HEK293T (cell line): Measurements from ENCODE around the gene SLC39A7.

ENCODE experiments used
- CTCF ChIA-PET: fragments of 350-600 bp; formaldehyde crosslinking; extraction: SDS; loops from one replicate; lab custom pipeline; 2021; ENCODE audit warnings: antibody characterized with exemption, inconsistent platforms; lab: Yijun Ruan, JAX
- POLR2A ChIA-PET: fragments of 350-600 bp; formaldehyde crosslinking; extraction: SDS; loops from one replicate; lab custom pipeline; 2020; ENCODE audit warnings: antibody characterized with exemption, inconsistent platforms; lab: Yijun Ruan, JAX
- DNase-seq: peaks from one replicate; pipeline ENCODE4 v3.0.0; 2012; ENCODE audit warnings: mixed read lengths; ENCODE audit errors: extremely low spot score
- ARNT ChIP-seq: fragments of 450-650 bp; IDR thresholded peaks from 2 replicates; pipeline ENCODE4 v1.6.1; 2017; ENCODE audit warnings: mild to moderate bottlenecking
- BHLHE40 ChIP-seq: fragments of 450-650 bp; IDR thresholded peaks from 2 replicates; pipeline ENCODE4 v1.6.1; 2016; ENCODE audit warnings: mild to moderate bottlenecking, moderate library complexity, borderline replicate concordance
- CTBP1 ChIP-seq: fragments of 450-650 bp; IDR thresholded peaks from 2 replicates; pipeline ENCODE4 v1.6.1; 2016; ENCODE audit warnings: borderline replicate concordance
- ELF4 ChIP-seq: fragments of 450-650 bp; IDR thresholded peaks from 2 replicates; pipeline ENCODE4 v1.6.1; 2017; ENCODE audit warnings: antibody characterized with exemption
- FOXA1 ChIP-seq: fragments of 450-650 bp; IDR thresholded peaks from 2 replicates; pipeline ENCODE4 v1.6.1; 2016; ENCODE audit warnings: mild to moderate bottlenecking
- FOXK2 ChIP-seq: fragments of 450-650 bp; IDR thresholded peaks from 2 replicates; pipeline ENCODE4 v1.6.1; 2016; ENCODE audit warnings: mild to moderate bottlenecking
- FOXM1 ChIP-seq: fragments of 450-650 bp; IDR thresholded peaks from 2 replicates; pipeline ENCODE4 v1.6.1; 2017; ENCODE audit warnings: mild to moderate bottlenecking, borderline replicate concordance
- HDGF ChIP-seq: fragments of 450-650 bp; IDR thresholded peaks from 2 replicates; pipeline ENCODE4 v1.6.1; 2017; ENCODE audit warnings: antibody characterized with exemption, borderline replicate concordance
- L3MBTL2 ChIP-seq: fragments of 450-650 bp; conservative IDR thresholded peaks from 2 replicates; pipeline ENCODE4 v1.6.1; 2016; ENCODE audit warnings: mild to moderate bottlenecking
- LEF1 ChIP-seq: fragments of 450-650 bp; IDR thresholded peaks from 2 replicates; pipeline ENCODE4 v1.6.1; 2017; ENCODE audit warnings: mild to moderate bottlenecking, borderline replicate concordance
- NFRKB ChIP-seq: fragments of 450-650 bp; IDR thresholded peaks from 2 replicates; pipeline ENCODE4 v1.6.1; 2016; ENCODE audit warnings: mild to moderate bottlenecking, moderate library complexity
- PKNOX1 ChIP-seq: fragments of 450-650 bp; IDR thresholded peaks from 2 replicates; pipeline ENCODE4 v1.6.1; 2016
- SP1 ChIP-seq: fragments of 450-650 bp; IDR thresholded peaks from 2 replicates; pipeline ENCODE4 v1.6.1; 2017
- SUZ12 ChIP-seq: fragments of 450-650 bp; IDR thresholded peaks from 2 replicates; pipeline ENCODE4 v1.6.1; 2016; ENCODE audit warnings: mild to moderate bottlenecking
- TARDBP ChIP-seq: fragments of 450-650 bp; IDR thresholded peaks from 2 replicates; pipeline ENCODE4 v1.6.1; 2016
- ZNF384 ChIP-seq: fragments of 450-650 bp; IDR thresholded peaks from 2 replicates; pipeline ENCODE4 v1.6.1; 2016

The SLC39A7 gene

GRCh38 chr6:33249732-33250630, 49.3 kb downstream of the SLC39A7 start:
- DNase-seq, result no peak
- CTCF ChIA-PET, result interaction anchor here (1.5 to 2.7 kb wide), 2 partner anchors 27 to 125 kb away, joined by 3 to 19 read pairs; partner anchors contain the start of gene B3GALT4
- POLR2A ChIA-PET, result interaction anchor here (0.8 to 7.2 kb wide), 21 partner anchors 10 to 278 kb away, joined by 3 to 64 read pairs (median 6); partner anchors contain the start of genes B3GALT4, HSD17B8, RGL2 and RING1
- no peak; the same call in 1 of the 2 replicates for TF ChIP-seq HDGF
- TF ChIP-seq BHLHE40, result no peak
- TF ChIP-seq NFRKB, result no peak
- no peak for TF ChIP-seq CTBP1
- TF ChIP-seq ZNF384, result no peak
- no peak for TF ChIP-seq TARDBP
- TF ChIP-seq ELF4, result no peak
- no peak for TF ChIP-seq L3MBTL2
- TF ChIP-seq FOXK2, result no peak
- TF ChIP-seq PKNOX1, result no peak
- no peak for TF ChIP-seq FOXM1
- TF ChIP-seq LEF1, result no peak
- no peak for TF ChIP-seq SUZ12
- no peak for TF ChIP-seq ARNT
- no peak for TF ChIP-seq SP1
- TF ChIP-seq FOXA1, result no peak

DNA sequence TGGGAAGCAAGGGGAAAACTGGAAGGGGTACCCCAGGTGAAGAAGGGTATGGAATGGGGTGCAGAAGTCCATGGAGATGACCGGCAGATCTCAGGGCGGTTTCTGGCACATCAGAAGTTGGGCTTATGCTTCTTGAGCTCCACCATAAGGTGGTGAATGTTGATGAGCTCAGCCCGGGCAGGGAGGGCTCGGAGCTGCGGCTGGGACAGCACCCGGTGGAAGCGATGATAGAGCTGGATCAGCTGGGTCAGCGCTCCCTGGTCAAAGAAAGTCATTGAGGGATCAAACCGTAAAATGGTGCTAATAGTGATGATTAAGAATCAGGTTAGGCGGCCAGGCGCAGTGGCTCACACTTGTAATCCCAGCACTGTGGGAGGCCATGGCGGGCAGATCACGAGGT, 50.1 kb downstream of the SLC39A7 start:
- TF ChIP-seq BHLHE40 (no peak), NFRKB (no peak), ZNF384 (no peak), L3MBTL2 (no peak), ARNT (no peak), HDGF (no peak), FOXK2 (no peak), CTBP1 (no peak), ELF4 (no peak), FOXA1 (no peak), SP1 (no peak), FOXM1 (no peak), SUZ12 (no peak), LEF1 (no peak), PKNOX1 (no peak), TARDBP (no peak)
- CTCF ChIA-PET, result interaction anchor here (1.5 kb wide), 1 partner anchor 26 kb away, joined by 3 read pairs; the partner anchor contains the start of gene B3GALT4
- DNase-seq, result no peak
- POLR2A ChIA-PET, result interaction anchor here (1.0 to 7.2 kb wide), 8 partner anchors 13 to 279 kb away, joined by 3 to 64 read pairs (median 22); partner anchors contain the start of genes B3GALT4, HSD17B8, RGL2 and RING1

DNA sequence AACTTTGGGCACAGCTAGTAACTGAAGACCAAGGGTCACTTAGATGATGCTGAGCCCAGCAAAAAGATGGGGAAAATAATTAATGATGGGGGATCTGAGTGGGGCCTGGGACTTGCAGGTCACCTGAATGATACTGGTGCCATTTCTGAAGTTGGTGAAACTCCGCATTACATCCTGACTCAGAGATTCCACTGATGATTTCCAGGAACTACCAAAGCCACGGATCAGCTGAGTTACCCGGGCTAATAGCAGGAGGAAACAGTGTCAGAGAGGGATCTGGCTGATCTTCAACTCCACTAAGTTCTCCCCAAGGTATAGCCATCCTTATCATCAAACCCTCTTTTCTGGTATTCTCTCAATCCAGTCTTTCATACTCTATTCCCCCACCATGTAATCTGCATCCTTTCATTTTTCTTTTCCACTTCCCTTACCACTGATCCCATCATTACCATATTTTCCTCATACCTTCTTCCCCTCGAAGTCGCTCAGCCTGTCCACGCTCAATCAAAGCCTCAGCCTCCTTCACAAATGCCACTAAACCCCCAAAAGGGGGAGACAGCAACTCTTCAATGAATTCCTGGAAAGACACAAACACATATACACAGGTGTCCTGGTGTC, 50.8 kb downstream of the SLC39A7 start:
- ChIA-PET POLR2A (interaction anchor here (3.9 to 7.2 kb wide), 4 partner anchors 19 to 280 kb away, joined by 25 to 64 read pairs (median 40); partner anchors contain the start of genes HSD17B8, RING1, RPS18 and VPS52), CTCF (interaction anchor here (0.6 kb wide), 1 partner anchor 124 kb away, joined by 4 read pairs; no protein-coding TSS in a partner anchor)
- TF ChIP-seq CTBP1 (no peak), L3MBTL2 (no peak), PKNOX1 (no peak), SP1 (no peak)
- DNase-seq, result no peak

GRCh38 chr6:33252759-33253158, 52.1 kb downstream of the SLC39A7 start:
- ChIA-PET CTCF (no interaction called here), POLR2A (interaction anchor here (6.9 kb wide), 1 partner anchor 18 kb away, joined by 54 read pairs; the partner anchor contains the start of genes RPS18 and VPS52)
- TF ChIP-seq PKNOX1 (no peak), HDGF (no peak), LEF1 (no peak), BHLHE40 (no peak), ARNT (no peak)
- no peak for DNase-seq
